ENCODE data around the gene PRR11.
"Not testable (repeated sequence)": the region's sequence is repeated elsewhere in the genome, so short reads cannot be mapped to it uniquely, and the experiment has no call there.

PRR11 gene

GRCh38 chr17:59154292-59154720 lies 1.2 kb upstream of the PRR11 start:
- DNase-seq: peak; percentile 59

- DNase-seq: peak; percentile 97
These were observed 666 bp upstream of the PRR11 start, which contains the start of gene SKA2 for GRCh38 chr17:59154721-59155438. Gene SKA2 (minus strand): TSS chr17:59155186. CDS start chr17:59155163, 23 bp downstream.

GRCh38 chr17:59160157-59161025 lies 4.8 kb downstream of the PRR11 start:
- no peak for DNase-seq

- DNase-seq: no peak
These were observed 5.9 kb downstream of the PRR11 start for GRCh38 chr17:59161477-59161876.

- DNase-seq: peak; percentile 42
These were observed 10.4 kb downstream of the PRR11 start for GRCh38 chr17:59165933-59166342.

GRCh38 chr17:59167571-59168001 lies 12.0 kb downstream of the PRR11 start:
- DNase-seq: no peak

- no peak for DNase-seq
These were observed 17.0 kb downstream of the PRR11 start for GRCh38 chr17:59172436-59173004.

- DNase-seq: no peak
These were observed 19.1 kb downstream of the PRR11 start for GRCh38 chr17:59174671-59175070.

- no peak for DNase-seq
These were observed 19.5 kb downstream of the PRR11 start for GRCh38 chr17:59175076-59175475.

GRCh38 chr17:59178266-59178985 lies 22.9 kb downstream of the PRR11 start:
- no peak for DNase-seq

- DNase-seq: not testable (repeated sequence)
These were observed 24.1 kb downstream of the PRR11 start for GRCh38 chr17:59179601-59180000.

GRCh38 chr17:59180626-59181025 lies 25.1 kb downstream of the PRR11 start:
- no peak for DNase-seq

- no peak for DNase-seq
These were observed 25.9 kb downstream of the PRR11 start for GRCh38 chr17:59181481-59181880.

GRCh38 chr17:59185997-59186396 lies 30.5 kb downstream of the PRR11 start:
- no peak for DNase-seq

- DNase-seq: no peak
These were observed 31.3 kb downstream of the PRR11 start for GRCh38 chr17:59186850-59187249.

- DNase-seq: no peak
These were observed 35.3 kb downstream of the PRR11 start for GRCh38 chr17:59190806-59191205.

GRCh38 chr17:59193336-59193862 lies 37.9 kb downstream of the PRR11 start:
- DNase-seq: no peak

- DNase-seq: no peak
These were observed 43.9 kb downstream of the PRR11 start for GRCh38 chr17:59199398-59199797.

GRCh38 chr17:59202320-59202719 lies 46.8 kb downstream of the PRR11 start:
- no peak for DNase-seq

GRCh38 chr17:59219370-59219769 lies 63.8 kb downstream of the PRR11 start:
- no peak for DNase-seq

GRCh38 chr17:59219992-59220327 lies 64.4 kb downstream of the PRR11 start:
- DNase-seq: no peak

GRCh38 chr17:59220328-59221158 lies 65.0 kb downstream of the PRR11 start, which contains the start of gene GDPD1:
Gene GDPD1 (plus strand): TSS chr17:59220511. CDS start chr17:59220610, 99 bp downstream.
- peak; percentile 98 for DNase-seq
